Measurements from ENCODE around the gene TBC1D10A.
A peak's percentile ranks its signal among the peaks of the same experiment; 100 is the strongest.

TBC1D10A gene

DNA sequence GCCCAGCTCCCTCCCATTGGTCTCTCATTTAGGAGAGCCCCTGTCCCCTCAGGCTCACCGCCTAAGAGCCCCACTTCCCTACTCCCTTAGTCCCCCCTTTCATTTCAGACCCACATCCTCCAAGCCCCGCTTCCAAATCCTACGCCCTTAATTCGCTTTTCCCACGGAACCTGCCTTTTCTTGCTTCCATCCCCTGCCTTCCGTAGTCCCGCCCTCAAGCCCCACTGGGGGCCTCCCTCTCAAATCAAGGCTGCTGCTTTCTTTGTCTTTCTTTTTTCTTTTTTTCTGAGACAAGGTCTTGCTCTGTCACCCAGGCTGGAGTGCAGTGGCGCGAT, 30.5 kb upstream of the TBC1D10A start:
- TF ChIP-seq CTCF (IDR thresholded peaks at IDR 0.05; ENCODE audit: low read depth, low read length): no peak
- DNase-seq (ENCODE audit: extremely low read depth, low read depth): no peak

DNA sequence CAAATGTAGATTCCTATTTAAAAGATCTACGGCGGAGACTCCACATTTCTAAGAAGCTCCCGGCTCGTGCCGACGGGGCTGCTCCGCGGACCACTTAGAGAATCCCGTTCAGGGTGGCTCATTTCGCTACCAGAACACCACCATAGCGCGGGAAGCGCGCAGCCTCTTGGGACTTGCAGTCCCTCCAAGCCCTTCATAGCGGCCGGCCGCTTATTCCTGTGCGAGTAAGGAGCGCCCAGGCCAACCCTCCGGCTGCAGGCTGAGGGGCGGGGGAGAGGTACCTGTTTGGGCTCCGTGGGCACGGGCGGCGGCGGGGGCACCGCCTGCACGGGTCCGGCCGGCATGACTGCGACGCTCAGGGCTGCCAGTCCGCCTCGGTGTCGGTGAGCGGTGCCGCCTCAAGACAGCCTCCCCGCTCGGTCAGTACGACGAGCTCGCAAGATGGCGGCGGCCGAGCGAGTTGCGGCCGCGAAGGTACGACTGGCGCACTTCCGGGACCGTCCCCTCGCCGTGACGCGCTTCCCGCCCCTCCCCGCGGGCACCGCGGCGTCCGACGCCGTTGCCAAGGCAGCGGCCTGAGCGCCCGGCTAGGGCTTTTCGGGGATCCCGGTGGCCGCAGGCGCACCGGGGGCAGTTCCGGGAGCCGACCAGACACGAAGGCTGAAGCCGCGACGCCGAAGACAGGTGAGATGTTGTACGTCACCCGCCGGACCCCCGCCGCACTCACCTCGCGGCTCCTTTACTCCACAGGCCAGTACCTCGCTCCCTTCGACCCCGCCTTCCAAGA, 29.9 kb upstream of the TBC1D10A start, which contains the start of the genes CCDC157 and SF3A1:
CCDC157 (plus strand) TSS at position 559 of the 787 bp plus-strand sequence. CDS start 8,994 bp downstream, outside the sequence.
SF3A1 (minus strand) TSS at position 446 of the 787 bp plus-strand sequence; CDS start at position 344, 102 bp downstream.
- peak; percentile 71 for DNase-seq (ENCODE audit: extremely low read depth, low read depth)
- TF ChIP-seq CTCF (IDR thresholded peaks at IDR 0.05; ENCODE audit: low read depth, low read length): no peak

DNA sequence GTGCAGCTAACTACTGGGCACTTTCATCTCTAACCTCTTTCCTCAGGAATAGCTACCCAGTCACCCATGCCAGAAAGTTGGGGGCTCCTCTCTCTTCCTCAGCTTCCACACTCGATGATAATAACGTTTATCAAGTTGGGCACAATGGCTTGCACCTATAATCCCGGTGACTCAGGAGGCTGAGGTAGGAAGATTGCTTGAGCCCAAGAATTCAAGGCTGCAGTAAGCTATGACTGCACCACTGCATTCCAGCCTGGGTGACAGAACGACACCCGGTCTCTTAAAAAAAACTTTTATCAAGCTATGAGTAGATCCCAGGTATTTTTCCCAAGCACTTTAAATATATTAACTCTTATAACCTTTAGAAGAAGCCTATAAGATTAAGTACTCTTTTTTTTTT, 27.9 kb upstream of the TBC1D10A start:
- no peak for TF ChIP-seq CTCF (IDR thresholded peaks at IDR 0.05; ENCODE audit: low read depth, low read length)
- DNase-seq (ENCODE audit: extremely low read depth, low read depth): no peak

- no peak for DNase-seq (ENCODE audit: extremely low read depth, low read depth)
- TF ChIP-seq CTCF (IDR thresholded peaks at IDR 0.05; ENCODE audit: low read depth, low read length): no peak
These were observed 24.5 kb upstream of the TBC1D10A start for GRCh38 chr22:30351226-30351625.

DNA sequence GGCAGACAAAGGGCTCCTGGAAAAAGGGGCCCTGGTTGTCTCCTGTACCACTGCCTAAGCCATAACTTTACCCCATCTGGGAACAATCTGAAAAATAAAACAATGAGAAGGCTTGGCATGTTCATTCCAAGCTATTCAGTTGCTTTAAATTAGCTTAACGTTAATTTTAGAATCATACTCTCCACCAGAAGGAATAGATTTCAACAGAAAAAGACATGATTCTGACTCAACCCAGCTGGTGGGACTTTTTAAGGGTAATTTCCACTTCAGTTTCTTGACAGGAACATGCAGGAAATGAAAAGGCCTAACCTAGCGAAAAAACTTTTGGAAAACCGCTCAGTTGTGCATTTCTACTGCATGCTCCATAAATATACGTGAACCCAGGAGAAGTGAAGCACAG, 22.1 kb upstream of the TBC1D10A start:
- TF ChIP-seq CTCF (IDR thresholded peaks at IDR 0.05; ENCODE audit: low read depth, low read length): no peak
- peak; percentile 57 for DNase-seq (ENCODE audit: extremely low read depth, low read depth)

- no peak for DNase-seq (ENCODE audit: extremely low read depth, low read depth)
- TF ChIP-seq CTCF (IDR thresholded peaks at IDR 0.05; ENCODE audit: low read depth, low read length): no peak
These were observed 21.7 kb upstream of the TBC1D10A start for GRCh38 chr22:30348404-30348803.

GRCh38 chr22:30347255-30347892, 20.6 kb upstream of the TBC1D10A start:
- TF ChIP-seq CTCF (IDR thresholded peaks at IDR 0.05; ENCODE audit: low read depth, low read length): no peak
- no peak for DNase-seq (ENCODE audit: extremely low read depth, low read depth)

Data from AG09319 (cell line).